NAMALWA (cell line): ENCODE measurements around the gene SLC9C2.
"Not testable (repeated sequence)": the region's sequence is repeated elsewhere in the genome, so short reads cannot be mapped to it uniquely, and the experiment has no call there.

Experiments used
- DNase-seq: peaks from one replicate; pipeline ENCODE4 v3.0.0-alpha.2; 2015; ENCODE audit warnings: low spot score

SLC9C2 gene

GRCh38 chr1:173529106-173529505 lies 73.8 kb downstream of the SLC9C2 start:
- no peak for DNase-seq

- no peak for DNase-seq
Observed at GRCh38 chr1:173527151-173527826, 75.6 kb downstream of the SLC9C2 start.

- DNase-seq = no peak
Observed at GRCh38 chr1:173525926-173526325, 76.9 kb downstream of the SLC9C2 start.

- DNase-seq = no peak
Observed at GRCh38 chr1:173523329-173523728, 79.5 kb downstream of the SLC9C2 start.

- DNase-seq = no peak
Observed at GRCh38 chr1:173520799-173521198, 82.1 kb downstream of the SLC9C2 start.

GRCh38 chr1:173514503-173514902 lies 88.4 kb downstream of the SLC9C2 start:
- DNase-seq = not testable (repeated sequence)

- no peak for DNase-seq
Observed at GRCh38 chr1:173509797-173510196, 93.1 kb downstream of the SLC9C2 start.

- DNase-seq = no peak
Observed at GRCh38 chr1:173508541-173508940, 94.3 kb downstream of the SLC9C2 start.

- DNase-seq = no peak
Observed at GRCh38 chr1:173507847-173508209, 95.0 kb downstream of the SLC9C2 start.

- DNase-seq = no peak
Observed at GRCh38 chr1:173507205-173507846, 95.5 kb downstream of the SLC9C2 start.

GRCh38 chr1:173506437-173506836 lies 96.4 kb downstream of the SLC9C2 start:
- peak; percentile 29 for DNase-seq

- DNase-seq = no peak
Observed at GRCh38 chr1:173505391-173505790, 97.5 kb downstream of the SLC9C2 start.

GRCh38 chr1:173504268-173504667 lies 98.6 kb downstream of the SLC9C2 start:
- DNase-seq = no peak

- no peak for DNase-seq
Observed at GRCh38 chr1:173503391-173503790, 99.5 kb downstream of the SLC9C2 start.

GRCh38 chr1:173502104-173502503 lies 100.8 kb downstream of the SLC9C2 start:
- no peak for DNase-seq

GRCh38 chr1:173499729-173500128 lies 103.1 kb downstream of the SLC9C2 start:
- no peak for DNase-seq

- no peak for DNase-seq
Observed at GRCh38 chr1:173496757-173497320, 106.0 kb downstream of the SLC9C2 start.

- no peak for DNase-seq
Observed at GRCh38 chr1:173495609-173496267, 107.1 kb downstream of the SLC9C2 start.

GRCh38 chr1:173493125-173493524 lies 109.7 kb downstream of the SLC9C2 start:
- not testable (repeated sequence) for DNase-seq

GRCh38 chr1:173491508-173491907 lies 111.4 kb downstream of the SLC9C2 start:
- no peak for DNase-seq

GRCh38 chr1:173489929-173490328 lies 112.9 kb downstream of the SLC9C2 start:
- no peak for DNase-seq

- DNase-seq = peak; percentile 30
Observed at GRCh38 chr1:173489149-173489600, 113.7 kb downstream of the SLC9C2 start.

- no peak for DNase-seq
Observed at GRCh38 chr1:173488001-173488400, 114.9 kb downstream of the SLC9C2 start.
